Measurements from ENCODE around the gene MAP2K4. TPM values are rescaled to one million over a fixed set of nuclear protein-coding genes. Genes with fewer than 3 reads are reported as not detected.

Gene MAP2K4
- total RNA-seq, 2 donors from 2014 or later = 23.6 to 27.0 TPM

GRCh38 chr17:12047681-12048376 is 27.2 kb downstream of the MAP2K4 start:
- peak overlapping the region; percentile 12 for H3K4me3 Mint-ChIP-seq
- H3K27ac Mint-ChIP-seq = no peak overlapping the region
- H3K9me3 ChIP-seq (ENCODE audit: control insufficient read depth, low read length, poor library complexity, severe bottlenecking) = no peaks in the 10 kb centered on the region
- H3K27me3 Mint-ChIP-seq = no peaks in the 10 kb centered on the region
- ATAC-seq (no peak), DNase-seq (no peak)
- H3K4me1 Mint-ChIP-seq = peaks cover 51% of the 10 kb centered on the region
- H3K36me3 Mint-ChIP-seq (ENCODE audit: low read depth) = no peaks in the 10 kb centered on the region

- ATAC-seq (no peak), DNase-seq (no peak)
- H3K9me3 ChIP-seq (ENCODE audit: control insufficient read depth, low read length, poor library complexity, severe bottlenecking) = no peaks in the 10 kb centered on the region
- no peak overlapping the region for H3K27ac Mint-ChIP-seq
- H3K4me3 Mint-ChIP-seq = no peak overlapping the region
- H3K4me1 Mint-ChIP-seq = peaks cover 54% of the 10 kb centered on the region
- H3K36me3 Mint-ChIP-seq (ENCODE audit: low read depth) = no peaks in the 10 kb centered on the region
- no peaks in the 10 kb centered on the region for H3K27me3 Mint-ChIP-seq
Measured at GRCh38 chr17:12048843-12049473, 28.3 kb downstream of the MAP2K4 start.

- H3K4me3 Mint-ChIP-seq = no peak overlapping the region
- no peaks in the 10 kb centered on the region for H3K27me3 Mint-ChIP-seq
- H3K27ac Mint-ChIP-seq = peak overlapping the region; percentile 37
- no peaks in the 10 kb centered on the region for H3K9me3 ChIP-seq (ENCODE audit: control insufficient read depth, low read length, poor library complexity, severe bottlenecking)
- ATAC-seq (no peak), DNase-seq (no peak)
- H3K36me3 Mint-ChIP-seq (ENCODE audit: low read depth) = no peaks in the 10 kb centered on the region
- peaks cover 55% of the 10 kb centered on the region for H3K4me1 Mint-ChIP-seq
Measured at GRCh38 chr17:12050646-12051225, 30.1 kb downstream of the MAP2K4 start.

DNA sequence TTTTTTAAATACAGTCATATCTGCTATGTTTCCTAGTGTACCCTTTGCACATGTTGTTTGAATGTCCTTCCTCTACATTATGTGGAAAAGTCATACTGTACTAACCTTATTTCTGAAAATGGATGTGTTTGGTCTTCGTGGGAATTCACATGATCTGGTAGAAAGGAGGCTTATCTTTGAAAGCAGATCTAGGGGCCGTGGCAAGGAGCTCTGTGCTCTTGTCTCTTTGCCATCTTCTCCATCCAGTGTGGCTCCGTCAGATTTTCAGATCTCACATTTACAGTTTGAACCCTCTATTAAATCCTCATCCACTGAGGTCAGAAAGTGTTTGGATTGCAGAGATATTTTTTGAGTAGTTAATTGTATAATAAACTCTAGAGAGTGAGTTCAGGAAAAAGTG is 32.9 kb downstream of the MAP2K4 start:
- ATAC-seq = no peak
- peak overlapping the region; percentile 51 for H3K27ac Mint-ChIP-seq
- H3K27me3 Mint-ChIP-seq = no peaks in the 10 kb centered on the region
- peaks cover 51% of the 10 kb centered on the region for H3K4me1 Mint-ChIP-seq
- H3K4me3 Mint-ChIP-seq = no peak overlapping the region
- H3K36me3 Mint-ChIP-seq (ENCODE audit: low read depth) = no peaks in the 10 kb centered on the region
- no peaks in the 10 kb centered on the region for H3K9me3 ChIP-seq (ENCODE audit: control insufficient read depth, low read length, poor library complexity, severe bottlenecking)
- DNase-seq = no peak

- Mint-ChIP-seq H3K4me1 (peaks cover 41% of the 10 kb centered on the region), H3K27me3 (no peaks in the 10 kb centered on the region), H3K4me3 (no peak overlapping the region), H3K27ac (peak overlapping the region; percentile 57), H3K36me3 (ENCODE audit: low read depth) (peaks cover 2% of the 10 kb centered on the region)
- H3K9me3 ChIP-seq (ENCODE audit: control insufficient read depth, low read length, poor library complexity, severe bottlenecking) = no peaks in the 10 kb centered on the region
- no peak for ATAC-seq
- DNase-seq = no peak
Measured at GRCh38 chr17:12055889-12056288, 35.2 kb downstream of the MAP2K4 start.

- no peaks in the 10 kb centered on the region for H3K9me3 ChIP-seq (ENCODE audit: control insufficient read depth, low read length, poor library complexity, severe bottlenecking)
- H3K4me3 Mint-ChIP-seq = no peak overlapping the region
- peaks cover 38% of the 10 kb centered on the region for H3K4me1 Mint-ChIP-seq
- DNase-seq (no peak), ATAC-seq (no peak)
- no peaks in the 10 kb centered on the region for H3K27me3 Mint-ChIP-seq
- peaks cover 7% of the 10 kb centered on the region for H3K36me3 Mint-ChIP-seq (ENCODE audit: low read depth)
- H3K27ac Mint-ChIP-seq = peak overlapping the region; percentile 27
Measured at GRCh38 chr17:12057520-12057919, 36.8 kb downstream of the MAP2K4 start.

- Mint-ChIP-seq H3K27ac (no peak overlapping the region), H3K4me3 (no peak overlapping the region), H3K36me3 (ENCODE audit: low read depth) (peaks cover 7% of the 10 kb centered on the region), H3K27me3 (no peaks in the 10 kb centered on the region), H3K4me1 (peaks cover 33% of the 10 kb centered on the region)
- no peak for ATAC-seq
- no peaks in the 10 kb centered on the region for H3K9me3 ChIP-seq (ENCODE audit: control insufficient read depth, low read length, poor library complexity, severe bottlenecking)
- no peak for DNase-seq
Measured at GRCh38 chr17:12058535-12058934, 37.9 kb downstream of the MAP2K4 start.

- peaks cover 15% of the 10 kb centered on the region for H3K4me1 Mint-ChIP-seq
- ATAC-seq (no peak), DNase-seq (no peak)
- peak overlapping the region; percentile 14 for H3K27ac Mint-ChIP-seq
- no peaks in the 10 kb centered on the region for H3K27me3 Mint-ChIP-seq
- H3K36me3 Mint-ChIP-seq (ENCODE audit: low read depth) = peaks cover 7% of the 10 kb centered on the region
- no peak overlapping the region for H3K4me3 Mint-ChIP-seq
- H3K9me3 ChIP-seq (ENCODE audit: control insufficient read depth, low read length, poor library complexity, severe bottlenecking) = no peaks in the 10 kb centered on the region
Measured at GRCh38 chr17:12062249-12062648, 41.6 kb downstream of the MAP2K4 start.

- no peak overlapping the region for H3K27ac Mint-ChIP-seq
- no peaks in the 10 kb centered on the region for H3K27me3 Mint-ChIP-seq
- ATAC-seq = no peak
- no peak for DNase-seq
- H3K4me3 Mint-ChIP-seq = no peak overlapping the region
- H3K9me3 ChIP-seq (ENCODE audit: control insufficient read depth, low read length, poor library complexity, severe bottlenecking) = no peaks in the 10 kb centered on the region
- peaks cover 13% of the 10 kb centered on the region for H3K4me1 Mint-ChIP-seq
- peaks cover 7% of the 10 kb centered on the region for H3K36me3 Mint-ChIP-seq (ENCODE audit: low read depth)
Measured at GRCh38 chr17:12064395-12064794, 43.7 kb downstream of the MAP2K4 start.

DNA sequence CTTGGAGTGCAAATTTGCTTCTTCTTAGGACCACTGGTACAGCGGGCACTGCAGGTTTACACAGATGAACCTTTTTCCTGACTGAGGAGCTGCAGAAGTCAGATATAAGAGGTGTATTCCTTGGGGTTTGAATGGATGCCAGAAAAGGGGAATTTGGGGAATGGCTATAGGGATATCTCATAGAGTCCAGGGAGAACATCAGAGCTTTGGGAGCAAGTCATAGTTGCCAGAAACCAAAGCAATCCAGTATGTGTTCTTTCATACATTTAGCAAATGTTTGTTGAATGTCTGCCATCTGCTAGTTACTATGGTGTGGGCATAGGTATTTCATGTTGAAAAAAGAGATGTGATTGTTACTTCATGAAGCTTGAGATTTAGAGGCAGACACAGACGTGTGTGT is 46.8 kb downstream of the MAP2K4 start:
- Mint-ChIP-seq H3K4me1 (peaks cover 2% of the 10 kb centered on the region), H3K27ac (no peak overlapping the region), H3K27me3 (no peaks in the 10 kb centered on the region), H3K4me3 (no peak overlapping the region), H3K36me3 (ENCODE audit: low read depth) (no peaks in the 10 kb centered on the region)
- DNase-seq (no peak), ATAC-seq (no peak)
- H3K9me3 ChIP-seq (ENCODE audit: control insufficient read depth, low read length, poor library complexity, severe bottlenecking) = no peaks in the 10 kb centered on the region

- DNase-seq (no peak), ATAC-seq (no peak)
- Mint-ChIP-seq H3K27ac (no peak overlapping the region), H3K27me3 (no peaks in the 10 kb centered on the region), H3K36me3 (ENCODE audit: low read depth) (peaks cover under 1% of the 10 kb centered on the region), H3K4me1 (peaks cover 2% of the 10 kb centered on the region), H3K4me3 (no peak overlapping the region)
- no peaks in the 10 kb centered on the region for H3K9me3 ChIP-seq (ENCODE audit: control insufficient read depth, low read length, poor library complexity, severe bottlenecking)
Measured at GRCh38 chr17:12068946-12069345, 48.3 kb downstream of the MAP2K4 start.

- no peaks in the 10 kb centered on the region for H3K27me3 Mint-ChIP-seq
- peaks cover 8% of the 10 kb centered on the region for H3K36me3 Mint-ChIP-seq (ENCODE audit: low read depth)
- no peak overlapping the region for H3K4me3 Mint-ChIP-seq
- no peaks in the 10 kb centered on the region for H3K9me3 ChIP-seq (ENCODE audit: control insufficient read depth, low read length, poor library complexity, severe bottlenecking)
- peak overlapping the region; percentile 12 for H3K27ac Mint-ChIP-seq
- ATAC-seq (no peak), DNase-seq (no peak)
- peaks cover 7% of the 10 kb centered on the region for H3K4me1 Mint-ChIP-seq
Measured at GRCh38 chr17:12070561-12070960, 49.9 kb downstream of the MAP2K4 start.

- H3K36me3 Mint-ChIP-seq (ENCODE audit: low read depth) = peaks cover 10% of the 10 kb centered on the region
Measured at GRCh38 chr17:12074346-12074745, 53.7 kb downstream of the MAP2K4 start.

More at GRCh38 chr17:12074346-12074745, 53.7 kb downstream of the MAP2K4 start:
- Mint-ChIP-seq H3K27me3 (no peaks in the 10 kb centered on the region), H3K27ac (no peak overlapping the region), H3K4me1 (peaks cover 10% of the 10 kb centered on the region), H3K4me3 (no peak overlapping the region)
- DNase-seq = no peak
- no peak for ATAC-seq
- no peaks in the 10 kb centered on the region for H3K9me3 ChIP-seq (ENCODE audit: control insufficient read depth, low read length, poor library complexity, severe bottlenecking)

Data from T-helper 17 cell (primary cell).